Fibroblast of upper back skin (primary cell): Measurements from ENCODE around the gene TCTN1.

Experiments
- DNase-seq: peaks from one replicate; pipeline ENCODE4 v3.0.0-alpha.2; 2013

The TCTN1 gene

DNA sequence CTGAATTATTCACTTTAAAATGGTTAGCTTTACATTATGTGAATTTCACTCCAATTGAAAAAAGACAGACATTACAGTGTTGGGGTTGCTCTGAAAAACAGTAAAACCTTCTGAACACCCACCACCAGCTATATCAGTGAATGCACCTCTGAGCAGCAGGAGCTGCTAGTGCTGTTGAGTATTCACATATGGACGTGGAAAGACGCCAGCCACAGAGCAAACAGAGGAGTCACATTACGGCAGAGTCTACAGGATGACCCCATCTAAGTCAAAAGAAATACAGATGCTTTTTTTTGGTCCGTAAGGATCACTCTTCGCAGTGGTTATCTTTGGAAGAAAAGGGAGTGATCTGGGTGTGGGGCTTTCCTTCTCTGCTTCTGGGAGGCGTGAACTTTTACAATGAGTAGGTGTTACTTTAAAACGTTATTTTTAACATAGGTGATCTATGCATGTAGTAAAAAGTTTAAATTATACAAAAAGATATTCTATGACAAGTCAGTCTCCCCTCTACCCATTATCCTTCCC lies 70.4 kb downstream of the TCTN1 start:
- DNase-seq: peak; percentile 13

DNA sequence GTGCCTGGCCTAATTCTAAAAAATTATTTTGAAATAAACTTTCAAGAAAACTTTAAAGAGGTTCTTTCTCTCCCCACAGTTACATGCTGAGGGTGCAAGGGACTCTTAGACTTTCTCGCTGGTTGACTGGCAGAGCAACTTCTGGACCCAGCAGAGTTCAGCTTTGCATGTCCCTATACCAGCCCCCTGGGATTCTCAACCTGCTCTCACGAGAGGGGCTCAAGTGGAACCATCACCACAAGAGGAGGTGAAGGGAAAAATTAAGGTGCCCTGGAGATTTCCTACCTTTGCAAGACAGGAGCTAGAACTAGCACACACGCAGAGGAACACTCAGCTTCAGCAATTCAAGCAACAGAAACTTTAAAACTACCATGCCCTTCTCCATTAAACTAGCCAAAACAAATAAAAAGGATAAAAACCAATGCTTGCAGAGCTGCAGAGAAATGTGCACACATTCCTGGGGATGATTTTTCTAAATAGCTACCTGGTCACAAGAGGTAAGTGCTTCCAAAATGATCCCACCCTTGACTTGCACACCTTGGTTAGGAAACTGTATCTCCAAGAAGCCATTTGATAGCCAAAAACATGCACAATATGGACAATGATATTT lies 72.5 kb downstream of the TCTN1 start:
- DNase-seq: no peak

DNA sequence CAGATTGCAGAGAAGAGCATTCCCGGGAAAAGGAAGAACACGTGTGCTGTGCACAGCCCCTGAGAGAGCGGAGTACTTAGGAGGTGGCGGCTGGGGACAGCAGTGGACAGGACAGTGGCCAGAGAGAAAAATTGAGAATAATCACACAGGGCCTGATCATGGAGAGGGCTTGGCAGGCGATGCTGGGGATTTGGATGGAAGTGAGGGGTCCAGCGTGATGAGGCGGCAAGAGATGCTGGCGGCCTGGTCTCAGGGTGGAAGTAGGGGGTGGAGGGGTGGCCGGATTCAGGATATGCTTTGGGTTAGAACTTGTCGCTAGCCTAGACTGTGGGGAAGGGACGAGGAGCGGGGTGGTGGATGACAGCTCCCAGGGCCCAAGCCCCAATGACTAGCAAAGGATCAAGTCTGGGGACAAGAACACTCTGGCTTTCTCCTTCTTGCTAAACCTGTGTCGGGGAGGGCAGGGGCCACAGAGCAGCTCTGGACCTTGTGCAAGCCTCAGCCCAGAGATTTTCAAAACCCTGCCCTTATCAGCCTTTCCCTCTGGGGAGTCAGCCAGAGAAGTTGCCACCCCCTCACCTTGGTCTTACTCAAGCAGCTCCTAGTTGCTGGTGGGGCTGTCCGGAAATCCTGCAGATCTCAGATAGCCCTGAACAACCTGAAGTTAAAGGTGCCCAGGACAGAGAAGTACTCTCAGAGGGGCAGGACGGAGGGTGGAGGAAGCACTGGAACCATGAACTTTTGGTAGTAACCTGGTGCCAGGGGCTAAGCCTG lies 73.7 kb downstream of the TCTN1 start:
- DNase-seq: no peak

DNA sequence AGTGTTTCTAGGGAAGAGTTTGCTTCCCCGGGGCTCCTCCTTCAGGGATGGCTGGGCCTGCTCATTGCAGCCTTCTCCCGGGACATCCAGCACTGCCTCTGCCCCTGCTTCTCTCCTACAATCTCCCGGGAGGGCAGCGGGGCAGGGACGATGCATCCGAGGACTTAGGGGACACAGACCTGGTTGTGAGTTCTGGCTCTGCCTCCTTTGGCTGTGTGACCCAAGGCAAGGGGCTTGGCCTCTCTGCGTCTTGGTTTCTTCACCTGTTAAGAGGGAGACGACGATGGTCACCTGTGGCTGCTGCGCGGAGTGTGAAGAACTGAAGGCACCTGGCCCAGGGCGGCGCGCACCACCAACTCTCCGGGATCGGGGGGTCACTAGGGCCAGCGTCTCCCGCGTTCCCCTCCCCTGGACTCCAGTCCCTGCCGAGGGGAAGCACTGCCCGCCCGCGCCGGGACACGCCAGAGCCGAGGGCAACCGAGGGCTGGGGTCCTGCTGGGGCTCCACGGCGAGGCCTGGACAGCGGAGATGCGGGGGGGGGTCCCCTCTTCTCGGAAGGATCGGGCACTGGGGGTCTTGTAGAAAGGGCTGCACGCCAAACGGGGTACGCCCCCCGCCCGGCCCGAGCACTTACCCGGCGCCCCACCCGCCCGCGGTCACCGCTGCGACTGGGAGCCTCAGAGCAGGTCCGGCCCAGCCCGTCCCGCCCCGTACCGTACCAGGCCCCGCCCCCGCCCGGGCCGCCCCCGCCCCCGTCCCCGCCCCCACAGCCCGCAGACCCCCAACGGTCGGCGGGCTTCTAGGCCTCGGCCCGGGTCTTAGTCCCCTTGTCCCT lies 74.7 kb downstream of the TCTN1 start, which contains the start of gene HVCN1:
Gene HVCN1, minus strand, starts transcription at position 670 of the 835 bp plus-strand sequence. CDS start 5,870 bp downstream, outside the sequence.
- DNase-seq: peak; percentile 2

DNA sequence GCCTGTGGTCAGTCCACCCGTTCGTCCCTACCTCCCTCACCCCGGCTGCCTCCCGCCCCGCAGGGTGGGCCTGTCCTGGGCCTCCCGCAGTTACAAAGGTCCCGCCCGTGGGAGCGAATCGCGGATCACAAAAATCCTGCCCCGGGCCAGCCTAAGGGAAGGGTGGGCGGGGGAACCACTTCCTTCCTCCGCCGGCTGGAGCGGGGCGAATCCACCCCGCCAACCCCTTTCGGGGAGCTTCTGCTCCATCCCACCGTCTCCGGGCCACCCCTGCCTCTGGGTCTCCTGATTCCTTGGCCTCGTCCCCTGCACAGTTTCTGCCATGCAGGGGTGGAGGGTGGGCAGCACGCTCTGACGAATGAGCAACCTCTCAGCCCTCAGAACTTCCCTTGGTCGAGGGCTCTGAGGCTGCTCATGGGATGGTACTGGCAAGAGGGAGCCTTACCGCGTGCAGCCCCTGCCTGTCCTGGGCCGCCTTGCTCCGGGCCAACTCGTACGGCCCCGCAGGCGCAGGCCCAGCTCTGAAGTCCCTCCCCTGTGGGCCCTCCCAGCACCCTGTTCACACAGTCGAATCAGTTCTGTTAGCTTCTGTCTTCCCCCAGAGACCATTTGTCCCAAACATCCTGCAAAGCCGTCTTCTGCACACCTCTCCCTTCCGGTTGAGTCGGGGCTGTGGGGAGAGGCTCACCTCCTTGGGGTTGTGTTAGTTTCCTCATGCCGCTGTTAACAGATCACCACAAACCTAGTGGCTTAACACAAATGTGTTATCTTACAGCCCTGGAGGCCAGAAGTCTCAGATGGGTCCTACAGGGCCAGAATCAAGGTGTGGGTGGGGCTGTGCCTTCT lies 75.6 kb downstream of the TCTN1 start:
- DNase-seq: peak; percentile 14

DNA sequence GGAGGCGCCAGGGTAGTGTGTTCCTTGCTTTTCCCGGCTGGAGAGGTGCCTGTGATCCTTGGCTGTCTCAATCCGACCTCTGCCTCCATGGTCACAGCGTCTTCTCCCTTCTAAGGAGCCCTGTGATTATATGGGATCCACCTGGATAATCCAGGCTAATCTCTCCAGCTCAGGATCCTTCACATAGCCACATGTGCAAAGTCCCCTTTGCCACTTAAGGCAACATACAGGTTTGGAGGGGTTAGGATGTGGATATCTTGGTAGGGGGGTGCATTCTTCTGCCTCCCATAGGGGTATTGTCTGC lies 76.2 kb downstream of the TCTN1 start:
- no peak for DNase-seq

DNA sequence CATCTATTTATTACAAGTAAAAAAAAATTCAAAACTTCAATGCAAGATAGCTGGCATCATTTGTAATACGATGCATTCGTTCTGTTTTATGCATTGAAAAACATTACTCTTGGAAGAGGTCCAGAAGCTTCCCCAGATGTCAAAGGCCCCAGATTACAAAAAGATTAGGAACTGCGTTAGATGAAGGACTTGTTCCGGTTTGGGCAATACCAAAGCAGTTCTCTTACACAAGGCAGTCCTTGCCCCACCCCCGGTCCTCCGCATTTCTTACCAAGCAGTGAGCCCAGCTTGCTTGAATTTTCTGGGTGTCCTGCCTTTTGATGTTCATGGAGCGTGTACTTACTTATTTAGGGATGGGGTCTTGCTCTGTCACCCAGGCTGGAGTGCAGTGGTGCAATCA lies 79.8 kb downstream of the TCTN1 start:
- DNase-seq: no peak

DNA sequence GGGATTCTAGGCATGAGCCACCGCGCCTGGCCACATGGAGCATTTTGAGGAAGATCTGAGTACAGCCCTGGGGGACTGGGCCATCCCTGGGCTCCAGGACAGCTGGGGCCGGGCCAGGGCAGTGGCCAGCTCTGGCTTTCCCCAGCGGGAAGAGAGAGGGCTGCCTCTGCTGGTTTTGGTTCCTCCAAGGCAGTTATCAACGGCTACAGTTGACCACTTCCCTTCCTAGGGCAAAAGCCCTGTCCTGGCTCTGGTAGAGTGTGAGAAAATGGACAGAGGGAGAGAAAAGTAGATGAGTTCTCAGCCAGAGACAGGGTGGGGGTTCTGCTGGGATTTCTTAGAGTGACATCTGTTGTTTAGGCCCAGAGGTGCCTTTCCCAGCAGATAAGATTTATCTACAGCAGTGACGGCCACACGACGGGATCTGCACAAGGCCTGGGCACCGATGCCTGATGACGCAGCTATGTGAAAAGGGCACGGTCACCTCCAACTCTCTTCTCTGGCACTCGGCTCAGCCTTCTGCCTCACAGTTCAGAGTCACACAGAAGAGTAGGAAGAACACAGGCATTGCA lies 80.5 kb downstream of the TCTN1 start:
- DNase-seq: no peak

DNA sequence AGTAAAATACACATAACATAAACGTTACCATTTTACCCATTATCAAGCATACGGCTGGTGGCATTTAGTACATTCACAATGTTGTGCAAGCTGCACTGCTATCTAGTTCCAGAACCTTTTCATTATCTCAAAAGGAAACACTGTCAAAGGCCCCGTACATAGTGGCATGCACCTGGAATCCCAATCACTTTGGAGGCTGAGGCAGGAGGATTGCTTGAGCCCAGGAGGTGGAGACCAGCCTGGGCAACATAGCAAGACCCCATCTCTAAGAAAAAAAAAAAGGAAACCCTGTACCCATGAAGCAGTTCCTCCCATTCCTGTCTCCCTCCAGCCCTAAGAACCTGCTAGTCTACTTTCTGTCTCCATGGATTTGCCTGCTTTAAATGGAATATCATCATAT lies 82.4 kb downstream of the TCTN1 start:
- no peak for DNase-seq

DNA sequence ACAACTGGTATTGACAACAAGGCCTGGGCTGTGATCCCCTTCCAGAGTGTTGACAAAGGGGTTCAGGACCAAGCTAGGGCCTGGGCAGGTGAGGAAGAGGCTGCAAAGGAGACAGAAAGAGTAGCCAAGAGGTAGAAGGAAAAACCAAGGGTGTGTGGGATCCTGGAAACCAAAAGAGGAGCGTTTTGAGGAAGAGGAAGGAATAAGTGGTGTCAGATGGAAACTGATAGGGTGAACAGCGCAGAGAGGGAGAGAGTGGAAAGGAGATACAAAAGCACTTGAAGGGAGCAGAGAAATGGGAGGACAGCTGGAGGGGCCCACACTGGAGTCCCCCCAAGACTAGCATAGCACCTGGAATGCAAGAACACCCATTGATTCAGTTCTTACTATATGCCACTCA lies 83.3 kb downstream of the TCTN1 start:
- no peak for DNase-seq

DNA sequence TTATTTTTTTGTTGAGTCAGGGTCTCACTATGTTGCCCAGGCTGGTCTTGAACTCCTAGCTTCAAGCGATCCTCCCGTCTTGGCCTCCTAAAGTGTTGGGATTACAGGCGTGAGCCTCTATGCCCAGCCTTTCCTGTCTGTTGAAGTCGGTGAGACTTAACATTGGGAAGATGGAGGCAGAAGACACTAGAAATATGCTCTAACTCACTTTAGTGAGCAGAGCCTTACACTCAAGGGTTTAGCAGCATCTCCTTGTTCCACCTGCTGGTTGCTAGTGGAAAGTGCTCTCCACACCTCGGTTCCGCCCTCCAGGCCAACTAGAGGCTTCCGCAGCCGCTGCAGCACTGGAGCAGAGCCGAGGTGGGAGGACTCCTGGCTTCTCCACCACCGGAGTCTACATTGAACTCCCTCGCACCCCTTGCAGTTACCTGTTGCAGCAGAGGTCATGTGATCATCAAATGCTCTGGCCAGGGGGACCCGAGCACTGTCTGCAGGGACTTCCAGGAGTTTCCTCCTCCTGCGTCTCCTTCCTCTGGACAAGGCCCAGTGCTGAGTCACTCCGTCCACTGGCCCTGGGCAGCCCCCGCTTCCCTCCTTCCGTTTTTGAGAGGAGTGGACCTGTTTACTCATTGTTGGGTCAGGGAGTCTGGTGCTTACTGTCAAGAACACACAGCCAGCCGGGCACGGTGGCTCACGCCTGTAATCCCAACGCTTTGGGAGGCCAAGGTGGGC lies 84.4 kb downstream of the TCTN1 start:
- DNase-seq: peak; percentile 68
